GM12878 (cell line): ENCODE measurements around the gene PDZRN4. TPM values are rescaled to one million over a fixed set of nuclear protein-coding genes. Genes with fewer than 3 reads are reported as not detected.

ENCODE experiments used
- ATAC-seq: fragments of 200-7000 bp; cut with Tn5 transposase; 3 replicates; pipeline ENCODE4 v1.9.1; 2020; ENCODE audit warnings: mild to moderate bottlenecking, moderate library complexity
- BruUV-seq: library from RNA; stranded (reverse); fragments of 400-500 nt; replicated peaks from 2 replicates; lab custom pipeline; 2021; lab: Mats Ljungman, UMichigan
- CTCF ChIA-PET: fragments of 300-600 bp; sonication (Branson Sonifier 250); formaldehyde crosslinking; extraction: SDS; loops from one replicate; lab custom pipeline; 2021; ENCODE audit warnings: inconsistent platforms; lab: Yijun Ruan, JAX
- POLR2A ChIA-PET: fragments of 350-600 bp; formaldehyde crosslinking; extraction: SDS; loops from one replicate; lab custom pipeline; 2021; ENCODE audit warnings: inconsistent platforms; lab: Charles Lee
- RAD21 ChIA-PET: fragments of 300-600 bp; sonication (Branson Sonifier 250); formaldehyde crosslinking; loops from one replicate; lab custom pipeline; 2023; ENCODE audit warnings: antibody characterized with exemption; ENCODE audit not compliant: unreplicated experiment; lab: Charles Lee
- SMC1A ChIA-PET: fragments of 300-600 bp; sonication (Branson Sonifier 250); formaldehyde crosslinking; loops from one replicate; lab custom pipeline; 2023; ENCODE audit not compliant: unreplicated experiment, uncharacterized antibody; lab: Charles Lee
- DNase-seq: peaks from one replicate; pipeline ENCODE4 v3.0.0-alpha.2; 2011; ENCODE audit warnings: low read depth, low spot score
- FAIRE-seq: peaks from 3 replicates; lab custom pipeline; 2011; peaks lifted over from hg19 to GRCh38; lab: Jason Lieb, UNC
- H2AFZ ChIP-seq: 2 replicates; pipeline ENCODE4 v1.6.0; 2011; ENCODE audit warnings: low read depth, low read length, control low read depth; ENCODE audit not compliant: control insufficient read depth
- H3K27ac ChIP-seq: 2 replicates; pipeline ENCODE4 v1.5.1; 2011; ENCODE audit warnings: control low read depth; ENCODE audit not compliant: control insufficient read depth, insufficient read depth
- H3K27me3 ChIP-seq, 2 experiments: replicated peaks in 1 of 2; 2 replicates each; pipeline versions ENCODE4 v1.6.0 to v1.6.1; 2011; ENCODE audit warnings: low read length in 1 of 2; ENCODE audit not compliant: control insufficient read depth in 2 of 2, insufficient read depth in 2 of 2
- H3K36me3 ChIP-seq, 2 experiments: 2 replicates each; pipeline ENCODE4 v1.5.1; 2011; ENCODE audit warnings: low read length in 1 of 2; ENCODE audit not compliant: control insufficient read depth in 2 of 2, insufficient read depth in 2 of 2
- H3K4me1 ChIP-seq: 2 replicates; pipeline ENCODE4 v1.6.1; 2011; ENCODE audit warnings: mild to moderate bottlenecking, low read length, moderate library complexity, mixed read lengths; ENCODE audit not compliant: control insufficient read depth, insufficient read depth
- H3K4me2 ChIP-seq: 2 replicates; pipeline ENCODE4 v1.6.0; 2011; ENCODE audit warnings: control low read depth; ENCODE audit not compliant: control insufficient read depth, insufficient read depth
- H3K4me3 ChIP-seq: fragments of 200-600 bp; sonication (generic); 2 replicates; pipeline ENCODE4 v1.5.1; 2016
- H3K79me2 ChIP-seq: 2 replicates; pipeline ENCODE4 v1.6.0; 2011; ENCODE audit warnings: low read length; ENCODE audit not compliant: control insufficient read depth, insufficient read depth
- H3K9ac ChIP-seq: 2 replicates; pipeline ENCODE4 v1.8.0; 2011; ENCODE audit warnings: low read length, control low read depth, mixed read lengths; ENCODE audit not compliant: control insufficient read depth, insufficient read depth
- H3K9me3 ChIP-seq: replicated peaks from 3 replicates; pipeline ENCODE4 v1.5.1; 2011; ENCODE audit warnings: mild to moderate bottlenecking, low read length; ENCODE audit not compliant: control insufficient read depth, insufficient read depth
- H4K20me1 ChIP-seq: 2 replicates; pipeline ENCODE4 v1.6.0; 2011; ENCODE audit not compliant: control insufficient read depth, insufficient read depth
- CREM ChIP-seq: IDR thresholded peaks from 2 replicates; pipeline ENCODE4 v1.6.1; 2014; ENCODE audit warnings: antibody characterized with exemption, low read depth
- CTCF ChIP-seq, 3 experiments: IDR thresholded peaks in 2 of 3; conservative IDR thresholded peaks in 1 of 3; 2 replicates each; pipeline ENCODE4 v1.5.1; 2011; ENCODE audit warnings: low read depth in 3 of 3, low read length in 3 of 3, mild to moderate bottlenecking in 3 of 3, control low read depth in 2 of 3, moderate library complexity in 2 of 3, inconsistent platforms in 1 of 3, mixed read lengths in 1 of 3; ENCODE audit not compliant: control insufficient read depth in 2 of 3, insufficient read depth in 1 of 3; ENCODE audit errors: extremely low read depth in 1 of 3
- JUND ChIP-seq: IDR thresholded peaks from 2 replicates; pipeline ENCODE4 v1.6.1; 2012; ENCODE audit warnings: low read depth, mild to moderate bottlenecking, low read length, improper control_type of control experiment, moderate library complexity
- MLLT1 ChIP-seq: fragments of 450-650 bp; IDR thresholded peaks from 2 replicates; pipeline ENCODE4 v1.6.1; 2016; ENCODE audit warnings: mild to moderate bottlenecking
- MYC ChIP-seq: IDR thresholded peaks from 2 replicates; pipeline ENCODE4 v1.6.1; 2011; ENCODE audit warnings: mild to moderate bottlenecking, low read length, moderate library complexity, inconsistent platforms; ENCODE audit not compliant: insufficient read depth, insufficient replicate concordance, insufficient read length, severe bottlenecking
- POLR2A ChIP-seq: IDR thresholded peaks from 2 replicates; pipeline ENCODE4 v1.6.1; 2011; ENCODE audit warnings: low read depth, mild to moderate bottlenecking, low read length
- POU2F2 ChIP-seq: IDR thresholded peaks from 3 replicates; pipeline ENCODE4 v1.6.1; 2011; ENCODE audit warnings: low read depth, mild to moderate bottlenecking, low read length, borderline replicate concordance
- REST ChIP-seq: IDR thresholded peaks from 2 replicates; pipeline ENCODE4 v1.6.1; 2012; ENCODE audit warnings: mild to moderate bottlenecking, low read depth, low read length
- ZBTB33 ChIP-seq: fragments of 450-650 bp; IDR thresholded peaks from 2 replicates; pipeline ENCODE4 v1.6.1; 2017; ENCODE audit warnings: mild to moderate bottlenecking
- ZNF384 ChIP-seq: IDR thresholded peaks from 2 replicates; pipeline ENCODE4 v1.6.1; 2012; ENCODE audit warnings: low read depth, mild to moderate bottlenecking, low read length, improper control_type of control experiment, borderline replicate concordance
- WGBS: methylation state at CpG from one replicate; pipeline ENCODE4 v1.1.6; 2016; ENCODE audit warnings: low lambda C conversion rate; ENCODE audit not compliant: insufficient replicate concordance, insufficient coverage; ENCODE audit errors: missing lambda C conversion rate; 5-methylcytosine and 5-hydroxymethylcytosine counted together
- in situ Hi-C: fragments of 300-500 bp; cut with MboI; formaldehyde crosslinking; loops from 9 replicates; pipeline ENCODE4 v1.14.3; 2018; ENCODE audit warnings: mixed read lengths
- intact Hi-C: fragments of 100-400 bp; cut with micrococcal nuclease; formaldehyde crosslinking; loops from one replicate; pipeline ENCODE4 v1.14.2; 2022; ENCODE audit not compliant: unreplicated experiment
- polyA plus RNA-seq, 11 experiments: library from polyadenylated mRNA; depleted of rRNA in 4 of 11; unstranded in 6 of 11; stranded (reverse) in 5 of 11; fragments of >200 nt; fragmentation: Nextera tagmentation in 4 of 11; fragmentation: Illumina TruSeq in 1 of 11; extraction: Ambion mirVana in 4 of 11; extraction: Trizol in 1 of 11; gene quantifications; 1 replicate in 1 of 11; 2 replicates in 10 of 11; pipeline versions ENCODE4 v1.2.1 to v1.2.3, GENCODE V29; 2011 to 2016; ENCODE audit warnings: inconsistent platforms in 2 of 11, missing spikeins in 2 of 11, low read depth in 1 of 11
- total RNA-seq, 4 experiments: library from RNA; depleted of rRNA in 3 of 4; stranded (reverse); fragments of >200 nt in 3 of 4; fragmentation: Illumina TruSeq in 1 of 4; extraction: Trizol in 1 of 4; gene quantifications; 2 replicates each; pipeline versions ENCODE4 v1.2.1 to v1.2.3, GENCODE V29; 2013 to 2021

PDZRN4 gene
- total and polyA plus RNA-seq, 10 of the 15 experiments (the other 5 are each of a cell fraction or from before 2014, with no cell fraction given): 0.03 TPM; not detected in 9

- TF ChIP-seq REST (no peak), CTCF (IDR thresholded peaks at IDR 0.05 in 2 of 3, conservative IDR thresholded peaks at IDR 0.05 in 1 of 3; ENCODE audit: control insufficient read depth in 2 of 3, extremely low read depth in 1 of 3, insufficient read depth in 1 of 3, low read depth in 3 of 3, low read length in 3 of 3) (no peak), POLR2A (no peak)
Measured at GRCh38 chr12:41497409-41497808, 309.3 kb downstream of the PDZRN4 start (continued).

- Histone ChIP-seq H2AFZ (no peak overlapping the region), H3K4me1 (no peaks in the 10 kb centered on the region), H3K9ac (no peak overlapping the region), H3K79me2 (no peaks in the 10 kb centered on the region), H3K9me3 (no peaks in the 10 kb centered on the region), H3K4me3 (no peak overlapping the region), H3K27me3 (0 out of 4 replicates have a peak, but pooled peaks cover 0 to 3% of the 10 kb centered on the region in 2 experiments), H3K4me2 (no peak overlapping the region), H3K27ac (no peak overlapping the region), H4K20me1 (no peaks in the 10 kb centered on the region)
- intact Hi-C loops: no loop called here
- CTCF ChIA-PET: no interaction called here
- no peak for DNase-seq
- 53% methylated on average over 6 of the region's 6 CpGs for WGBS
- RAD21 ChIA-PET: no interaction called here
- SMC1A ChIA-PET: no interaction called here
- ATAC-seq: no peak
- TF ChIP-seq POU2F2 (no peak), ZBTB33 (no peak), MYC (no peak), ZNF384 (no peak), JUND (no peak), CREM (no peak), MLLT1 (no peak)
- TF ChIP-seq, all 136 proteins: peak for 0
- in situ Hi-C loops: no loop called here
- BruUV-seq: no TSS peak
- FAIRE-seq: no peak
- no peaks in the 10 kb centered on the region for H3K36me3 ChIP-seq
- POLR2A ChIA-PET: no interaction called here
Measured at GRCh38 chr12:41504976-41505375, 316.9 kb downstream of the PDZRN4 start.
